Esophagus muscularis mucosa (tissue), 4 donors: Measurements from ENCODE around the gene HTR3C.

Experiments used
- EP300 ChIP-seq: sonication (generic); formaldehyde crosslinking; IDR thresholded peaks from one replicate; pipeline ENCODE4 v1.6.1; 2017; ENCODE audit warnings: antibody characterized with exemption
- POLR2AphosphoS5 ChIP-seq, 2 donors: sonication (generic); formaldehyde crosslinking; IDR thresholded peaks; one replicate each; pipeline ENCODE4 v1.6.1; 2017; ENCODE audit warnings: antibody characterized with exemption in 2 of 2
- TF ChIP-seq, protein P1 (sequence below), 3 experiments: fragments of 200-600 bp in 2 of 3; fragments of 450-650 bp in 1 of 3; sonication (generic) in 2 of 3; IDR thresholded peaks; one replicate each; pipeline ENCODE4 v1.5.1; 2017 to 2019; ENCODE audit warnings: antibody characterized with exemption in 3 of 3, mild to moderate bottlenecking in 2 of 3, moderate library complexity in 1 of 3

DNA sequence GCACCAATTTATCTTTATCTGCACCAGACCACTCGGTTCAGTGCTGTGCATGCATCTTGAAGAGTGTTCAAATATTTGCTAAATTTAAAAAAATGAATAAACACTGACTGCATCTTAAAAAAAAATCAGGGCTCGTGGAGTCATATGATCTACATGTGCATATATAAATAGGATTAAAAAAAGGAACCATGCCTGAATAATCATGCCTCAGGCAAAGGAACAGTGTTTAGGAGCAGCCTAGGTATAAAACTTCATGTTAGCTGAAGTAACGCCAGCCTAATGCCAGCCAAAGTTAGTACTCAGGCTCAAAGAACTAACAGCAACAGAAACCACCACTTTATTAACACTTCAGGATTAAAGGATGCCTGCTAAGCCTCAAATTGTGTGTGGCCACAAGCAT, 44.7 kb upstream of the HTR3C start:
- TF ChIP-seq, protein P1, sequence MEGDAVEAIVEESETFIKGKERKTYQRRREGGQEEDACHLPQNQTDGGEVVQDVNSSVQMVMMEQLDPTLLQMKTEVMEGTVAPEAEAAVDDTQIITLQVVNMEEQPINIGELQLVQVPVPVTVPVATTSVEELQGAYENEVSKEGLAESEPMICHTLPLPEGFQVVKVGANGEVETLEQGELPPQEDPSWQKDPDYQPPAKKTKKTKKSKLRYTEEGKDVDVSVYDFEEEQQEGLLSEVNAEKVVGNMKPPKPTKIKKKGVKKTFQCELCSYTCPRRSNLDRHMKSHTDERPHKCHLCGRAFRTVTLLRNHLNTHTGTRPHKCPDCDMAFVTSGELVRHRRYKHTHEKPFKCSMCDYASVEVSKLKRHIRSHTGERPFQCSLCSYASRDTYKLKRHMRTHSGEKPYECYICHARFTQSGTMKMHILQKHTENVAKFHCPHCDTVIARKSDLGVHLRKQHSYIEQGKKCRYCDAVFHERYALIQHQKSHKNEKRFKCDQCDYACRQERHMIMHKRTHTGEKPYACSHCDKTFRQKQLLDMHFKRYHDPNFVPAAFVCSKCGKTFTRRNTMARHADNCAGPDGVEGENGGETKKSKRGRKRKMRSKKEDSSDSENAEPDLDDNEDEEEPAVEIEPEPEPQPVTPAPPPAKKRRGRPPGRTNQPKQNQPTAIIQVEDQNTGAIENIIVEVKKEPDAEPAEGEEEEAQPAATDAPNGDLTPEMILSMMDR (IDR thresholded peaks at IDR 0.05), result no peak
- TF ChIP-seq POLR2AphosphoS5 (IDR thresholded peaks at IDR 0.05), result no peak
- no peak for TF ChIP-seq EP300
